Measurements from ENCODE around the gene RNH1.

DNA sequence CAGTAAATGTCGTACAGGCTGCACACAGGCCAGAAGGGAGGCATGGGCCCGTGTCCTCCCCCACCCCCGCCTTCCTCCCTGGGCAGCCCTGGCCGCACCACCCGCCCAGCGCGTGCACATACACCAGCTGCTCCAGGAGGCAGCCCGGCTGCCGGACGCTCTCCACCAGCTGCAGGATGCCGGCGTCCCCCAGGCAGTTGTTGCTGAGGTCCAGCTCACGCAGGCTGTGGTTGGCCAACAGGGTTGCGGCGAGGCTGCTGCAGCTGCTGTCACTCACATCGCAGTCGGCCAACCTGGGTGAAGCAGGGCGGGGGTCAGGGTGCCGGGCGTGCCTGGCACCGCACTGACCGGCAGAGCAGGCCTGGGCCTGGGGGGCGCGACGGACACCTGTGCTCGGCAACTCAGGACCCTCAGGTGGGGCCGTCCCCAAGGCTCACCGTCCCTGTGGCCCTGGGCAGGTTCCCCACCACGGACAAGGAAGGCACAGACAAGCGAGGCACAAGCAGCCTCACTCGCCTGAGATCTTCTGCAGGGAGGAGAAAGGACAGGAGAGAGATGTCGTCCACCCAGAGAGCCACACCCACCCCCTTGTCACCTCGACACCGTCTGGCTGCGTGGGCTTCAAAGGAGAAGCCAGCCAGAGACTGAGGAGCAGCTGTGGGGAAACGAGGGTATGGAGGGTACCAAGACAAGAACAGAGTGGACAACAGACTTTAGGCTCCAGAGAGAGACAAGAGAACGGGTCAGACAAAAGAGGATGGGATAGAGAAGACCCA, 12.1 kb downstream of the RNH1 start:
- TF ChIP-seq POLR2A (IDR thresholded peaks at IDR 0.05; ENCODE audit: low read length) = no peak
- TF ChIP-seq GATA1 (IDR thresholded peaks at IDR 0.05; ENCODE audit: low read depth, low read length) = no peak

Data from erythroblast (primary cell).